HFF-Myc (cell line): ENCODE measurements around the gene SOD3.

Source experiments
- DNase-seq: peaks from one replicate; pipeline ENCODE4 v3.0.0-alpha.2; 2011; ENCODE audit warnings: low read depth; ENCODE audit errors: extremely low read depth
- H3K4me3 ChIP-seq: replicated peaks from 2 replicates; pipeline ENCODE4 v1.5.1; 2011; ENCODE audit warnings: low read depth, mild to moderate bottlenecking, control low read depth, low read length
- CTCF ChIP-seq: IDR thresholded peaks from 2 replicates; pipeline ENCODE4 v1.5.1; 2012; ENCODE audit warnings: mild to moderate bottlenecking, low read depth, low read length, control low read depth; ENCODE audit errors: missing control alignments

SOD3 gene

GRCh38 chr4:24813732-24814131, 18.4 kb downstream of the SOD3 start:
- no peak for TF ChIP-seq CTCF
- no peak for DNase-seq
- H3K4me3 ChIP-seq = no peak overlapping the region

DNA sequence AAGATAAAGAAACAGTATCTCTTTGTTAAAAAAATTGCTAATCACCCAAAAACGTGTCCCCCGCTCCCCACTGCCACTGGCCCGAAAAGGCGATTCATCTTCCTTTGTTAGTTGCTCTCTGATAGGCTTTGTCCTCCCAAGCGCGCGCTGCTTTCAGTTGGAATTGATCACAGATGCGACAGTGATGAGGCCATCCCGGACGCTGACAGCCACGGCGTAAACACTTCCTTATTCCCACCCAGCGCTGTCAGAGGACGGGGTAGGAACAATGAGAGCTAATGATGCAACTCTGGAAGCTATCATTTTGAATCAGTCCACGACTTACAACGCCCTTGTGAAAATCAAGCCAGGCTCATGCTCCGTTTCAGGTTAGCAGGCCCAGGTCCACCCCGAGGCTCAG, 21.4 kb downstream of the SOD3 start:
- H3K4me3 ChIP-seq = no peak overlapping the region
- TF ChIP-seq CTCF = no peak
- no peak for DNase-seq

- no peak for DNase-seq
- no peak overlapping the region for H3K4me3 ChIP-seq
- TF ChIP-seq CTCF = no peak
These were observed 25.2 kb downstream of the SOD3 start for GRCh38 chr4:24820541-24820940.

GRCh38 chr4:24824720-24825119, 29.3 kb downstream of the SOD3 start:
- no peak overlapping the region for H3K4me3 ChIP-seq
- no peak for DNase-seq
- no peak for TF ChIP-seq CTCF

DNA sequence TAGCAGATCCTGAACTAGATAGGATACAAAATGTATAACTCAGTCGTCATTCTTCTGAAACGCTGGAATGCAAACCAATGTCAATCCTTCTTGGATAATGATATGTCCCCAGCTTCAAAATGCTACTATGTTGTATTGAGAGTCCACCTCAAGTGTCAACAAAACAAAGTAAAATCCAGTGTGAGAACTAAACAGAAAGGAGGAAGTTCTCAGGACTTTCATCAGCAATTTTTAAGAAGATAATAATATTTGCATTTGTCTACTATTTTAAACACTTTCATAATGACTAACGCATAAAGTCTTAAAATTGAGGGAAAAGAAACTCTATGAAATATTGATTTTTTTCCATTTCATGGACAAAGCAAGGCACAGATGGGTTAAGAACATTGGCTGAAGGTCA, 36.3 kb downstream of the SOD3 start:
- no peak overlapping the region for H3K4me3 ChIP-seq
- no peak for TF ChIP-seq CTCF
- no peak for DNase-seq

GRCh38 chr4:24835696-24836095, 40.3 kb downstream of the SOD3 start:
- H3K4me3 ChIP-seq = no peak overlapping the region
- TF ChIP-seq CTCF = no peak
- DNase-seq = no peak

DNA sequence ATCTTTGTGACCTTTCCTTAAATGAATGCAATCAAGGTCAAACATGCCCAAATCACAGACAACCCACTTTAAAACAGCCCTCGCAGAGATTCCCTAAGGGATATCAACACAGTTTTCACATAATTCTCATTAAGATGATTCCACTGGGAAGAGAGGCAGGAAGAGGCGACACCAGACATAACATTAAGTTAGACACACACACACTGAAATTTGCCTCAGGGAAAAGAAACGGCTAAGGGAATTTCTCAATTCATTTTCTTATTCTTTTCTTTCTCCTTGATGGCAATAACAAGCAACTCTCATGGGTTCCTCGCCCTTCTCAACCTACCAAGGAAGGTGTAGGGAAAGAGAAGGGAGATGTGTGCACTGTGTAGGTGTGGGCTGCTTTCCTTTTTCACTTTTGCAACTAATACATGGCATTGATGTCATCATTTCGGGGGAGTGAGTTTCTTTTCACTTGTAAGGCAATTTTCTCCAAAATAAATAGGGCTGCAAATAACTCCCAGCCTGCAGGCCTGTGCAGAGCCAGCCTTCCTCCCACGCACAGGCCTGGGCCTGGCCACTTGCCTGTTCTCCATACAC, 41.4 kb downstream of the SOD3 start:
- no peak for DNase-seq
- TF ChIP-seq CTCF = no peak
- no peak overlapping the region for H3K4me3 ChIP-seq
